PFSK-1 (cell line): ENCODE data around the gene JAKMIP2.

ENCODE experiments used
- FOXP2 ChIP-seq: optimal IDR thresholded peaks from 2 replicates; pipeline ENCODE3; 2011; ENCODE audit warnings: borderline replicate concordance, control low read depth, inconsistent platforms; ENCODE audit not compliant: insufficient read depth; ENCODE audit errors: extremely low read length, extremely low read depth
- POLR2AphosphoS5 ChIP-seq: IDR thresholded peaks from 2 replicates; pipeline ENCODE4 v1.6.1; 2012; ENCODE audit warnings: low read depth, mild to moderate bottlenecking, control low read depth, low read length, moderate library complexity
- SIN3A ChIP-seq: IDR thresholded peaks from 2 replicates; pipeline ENCODE4 v1.6.1; 2012; ENCODE audit warnings: mild to moderate bottlenecking, low read length, moderate library complexity, borderline replicate concordance; ENCODE audit not compliant: insufficient read depth
- TAF1 ChIP-seq: IDR thresholded peaks from 2 replicates; pipeline ENCODE4 v1.6.1; 2012; ENCODE audit warnings: low read length, control low read depth, borderline replicate concordance; ENCODE audit not compliant: insufficient read depth
- TF ChIP-seq, protein P1 (sequence below), 2 experiments: IDR thresholded peaks; 2 replicates each; pipeline versions ENCODE4 v1.6.1 to v1.8.0; 2011 to 2012; ENCODE audit warnings: low read depth in 2 of 2, low read length in 2 of 2, control low read depth in 1 of 2, inconsistent platforms in 1 of 2, mild to moderate bottlenecking in 1 of 2, moderate library complexity in 1 of 2; ENCODE audit not compliant: insufficient read depth in 1 of 2

DNA sequence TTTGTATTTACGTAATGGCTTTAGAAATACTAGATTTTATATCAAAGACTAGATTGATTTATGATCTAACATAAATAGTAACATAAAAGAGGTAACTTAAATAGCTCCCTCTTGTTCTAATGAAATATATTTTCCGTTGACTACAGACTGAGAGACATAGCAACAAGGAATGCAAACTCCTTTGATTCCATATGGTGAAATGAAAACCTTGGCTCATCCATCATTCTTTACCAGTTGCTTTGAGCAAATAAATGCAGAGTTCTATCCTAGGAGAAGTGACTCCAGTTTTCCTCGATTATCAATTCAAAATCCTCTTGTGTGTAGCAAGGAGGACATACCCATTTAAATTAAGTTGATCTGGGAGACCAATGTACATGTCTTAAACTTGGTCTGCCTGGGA is 18.0 kb upstream of the JAKMIP2 start:
- TF ChIP-seq TAF1, result no peak
- TF ChIP-seq POLR2AphosphoS5, result no peak
- no peak for TF ChIP-seq SIN3A
- TF ChIP-seq, protein P1, sequence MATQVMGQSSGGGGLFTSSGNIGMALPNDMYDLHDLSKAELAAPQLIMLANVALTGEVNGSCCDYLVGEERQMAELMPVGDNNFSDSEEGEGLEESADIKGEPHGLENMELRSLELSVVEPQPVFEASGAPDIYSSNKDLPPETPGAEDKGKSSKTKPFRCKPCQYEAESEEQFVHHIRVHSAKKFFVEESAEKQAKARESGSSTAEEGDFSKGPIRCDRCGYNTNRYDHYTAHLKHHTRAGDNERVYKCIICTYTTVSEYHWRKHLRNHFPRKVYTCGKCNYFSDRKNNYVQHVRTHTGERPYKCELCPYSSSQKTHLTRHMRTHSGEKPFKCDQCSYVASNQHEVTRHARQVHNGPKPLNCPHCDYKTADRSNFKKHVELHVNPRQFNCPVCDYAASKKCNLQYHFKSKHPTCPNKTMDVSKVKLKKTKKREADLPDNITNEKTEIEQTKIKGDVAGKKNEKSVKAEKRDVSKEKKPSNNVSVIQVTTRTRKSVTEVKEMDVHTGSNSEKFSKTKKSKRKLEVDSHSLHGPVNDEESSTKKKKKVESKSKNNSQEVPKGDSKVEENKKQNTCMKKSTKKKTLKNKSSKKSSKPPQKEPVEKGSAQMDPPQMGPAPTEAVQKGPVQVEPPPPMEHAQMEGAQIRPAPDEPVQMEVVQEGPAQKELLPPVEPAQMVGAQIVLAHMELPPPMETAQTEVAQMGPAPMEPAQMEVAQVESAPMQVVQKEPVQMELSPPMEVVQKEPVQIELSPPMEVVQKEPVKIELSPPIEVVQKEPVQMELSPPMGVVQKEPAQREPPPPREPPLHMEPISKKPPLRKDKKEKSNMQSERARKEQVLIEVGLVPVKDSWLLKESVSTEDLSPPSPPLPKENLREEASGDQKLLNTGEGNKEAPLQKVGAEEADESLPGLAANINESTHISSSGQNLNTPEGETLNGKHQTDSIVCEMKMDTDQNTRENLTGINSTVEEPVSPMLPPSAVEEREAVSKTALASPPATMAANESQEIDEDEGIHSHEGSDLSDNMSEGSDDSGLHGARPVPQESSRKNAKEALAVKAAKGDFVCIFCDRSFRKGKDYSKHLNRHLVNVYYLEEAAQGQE (IDR thresholded peaks at IDR 0.05; ENCODE audit: insufficient read depth in 1 of 2, low read depth in 2 of 2, low read length in 2 of 2), result no peak
- TF ChIP-seq FOXP2, result no peak
